Endothelial cell of umbilical vein (primary cell): ENCODE measurements around the gene SMIM10L2A.

ENCODE experiments used
- EZH2 ChIP-seq: IDR thresholded peaks from 2 replicates; pipeline ENCODE4 v1.6.1; 2012; ENCODE audit warnings: borderline replicate concordance, low read depth, mild to moderate bottlenecking, moderate library complexity, low read length, inconsistent platforms; ENCODE audit not compliant: severe bottlenecking
- FOS ChIP-seq: IDR thresholded peaks from 2 replicates; pipeline ENCODE4 v1.6.1; 2011; ENCODE audit warnings: mild to moderate bottlenecking, low read length, moderate library complexity, borderline replicate concordance; ENCODE audit not compliant: insufficient read depth
- GATA2 ChIP-seq: IDR thresholded peaks from 2 replicates; pipeline ENCODE4 v1.7.0; 2011; ENCODE audit warnings: low read depth, mild to moderate bottlenecking, moderate library complexity, mixed read lengths, low read length; ENCODE audit not compliant: insufficient read length, insufficient read depth
- JUN ChIP-seq: IDR thresholded peaks from 2 replicates; pipeline ENCODE4 v1.6.1; 2011; ENCODE audit warnings: borderline replicate concordance, low read depth; ENCODE audit not compliant: insufficient read length, insufficient read depth
- MAX ChIP-seq: IDR thresholded peaks from 2 replicates; pipeline ENCODE4 v1.6.1; 2011; ENCODE audit not compliant: insufficient read depth, insufficient read length
- MYC ChIP-seq: IDR thresholded peaks from one replicate; pipeline ENCODE4 v1.6.1; 2011; ENCODE audit warnings: mild to moderate bottlenecking, low read depth, low read length
- POLR2A ChIP-seq: IDR thresholded peaks from 2 replicates; pipeline ENCODE4 v1.6.1; 2012; ENCODE audit warnings: low read depth, mild to moderate bottlenecking, control low read depth, low read length
- POLR2AphosphoS5 ChIP-seq: IDR thresholded peaks from 2 replicates; pipeline ENCODE4 v1.6.1; 2012; ENCODE audit warnings: low read depth, mild to moderate bottlenecking, control low read depth, low read length, moderate library complexity; ENCODE audit not compliant: insufficient read depth
- TF ChIP-seq, protein P1 (sequence below), 2 donors: IDR thresholded peaks; 1 replicate in 1 of 2; 2 replicates in 1 of 2; pipeline ENCODE4 v1.5.1; 2011; ENCODE audit warnings: low read length in 2 of 2, mild to moderate bottlenecking in 2 of 2, moderate library complexity in 2 of 2, control low read depth in 1 of 2, inconsistent platforms in 1 of 2, low read depth in 1 of 2; ENCODE audit not compliant: insufficient read depth in 1 of 2; ENCODE audit errors: extremely low read depth in 1 of 2

- TF ChIP-seq POLR2AphosphoS5 (no peak), MAX (no peak), POLR2A (no peak), EZH2 (no peak), MYC (no peak), JUN (no peak), GATA2 (no peak), FOS (no peak)
- TF ChIP-seq, protein P1, sequence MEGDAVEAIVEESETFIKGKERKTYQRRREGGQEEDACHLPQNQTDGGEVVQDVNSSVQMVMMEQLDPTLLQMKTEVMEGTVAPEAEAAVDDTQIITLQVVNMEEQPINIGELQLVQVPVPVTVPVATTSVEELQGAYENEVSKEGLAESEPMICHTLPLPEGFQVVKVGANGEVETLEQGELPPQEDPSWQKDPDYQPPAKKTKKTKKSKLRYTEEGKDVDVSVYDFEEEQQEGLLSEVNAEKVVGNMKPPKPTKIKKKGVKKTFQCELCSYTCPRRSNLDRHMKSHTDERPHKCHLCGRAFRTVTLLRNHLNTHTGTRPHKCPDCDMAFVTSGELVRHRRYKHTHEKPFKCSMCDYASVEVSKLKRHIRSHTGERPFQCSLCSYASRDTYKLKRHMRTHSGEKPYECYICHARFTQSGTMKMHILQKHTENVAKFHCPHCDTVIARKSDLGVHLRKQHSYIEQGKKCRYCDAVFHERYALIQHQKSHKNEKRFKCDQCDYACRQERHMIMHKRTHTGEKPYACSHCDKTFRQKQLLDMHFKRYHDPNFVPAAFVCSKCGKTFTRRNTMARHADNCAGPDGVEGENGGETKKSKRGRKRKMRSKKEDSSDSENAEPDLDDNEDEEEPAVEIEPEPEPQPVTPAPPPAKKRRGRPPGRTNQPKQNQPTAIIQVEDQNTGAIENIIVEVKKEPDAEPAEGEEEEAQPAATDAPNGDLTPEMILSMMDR (IDR thresholded peaks at IDR 0.05; ENCODE audit: extremely low read depth in 1 of 2, insufficient read depth in 1 of 2, low read depth in 1 of 2, low read length in 2 of 2), result no peak
Observed at GRCh38 chrX:135396566-135396965, 25.2 kb upstream of the SMIM10L2A start.
